Lung (tissue), 12 donors: ENCODE results near the gene CCS. TPM values are rescaled to one million over a fixed set of nuclear protein-coding genes. Genes with fewer than 3 reads are reported as not detected.

Experiments used
- ATAC-seq: fragments of 200-7000 bp; cut with Tn5 transposase; one replicate; pipeline ENCODE4 v1.9.1; 2020; ENCODE audit warnings: moderate number of reproducible peaks; ENCODE audit not compliant: insufficient read depth, low FRiP score
- DNase-seq, 3 donors: peaks; one replicate each; pipeline ENCODE4 v3.0.0-alpha.2; 2013 to 2017
- H3K27ac ChIP-seq, 2 donors: one replicate each; pipeline ENCODE4 v1.5.1; 2013; ENCODE audit warnings: mild to moderate bottlenecking in 2 of 2, moderate library complexity in 2 of 2, control low read depth in 1 of 2, inconsistent platforms in 1 of 2, low read depth in 1 of 2, low read length in 1 of 2
- H3K27me3 ChIP-seq, 3 donors: one replicate each; pipeline ENCODE4 v1.5.1; 2013; ENCODE audit warnings: low read length in 2 of 3; ENCODE audit not compliant: control insufficient read depth in 3 of 3, insufficient read depth in 3 of 3
- H3K36me3 ChIP-seq, 4 donors: one replicate each; pipeline ENCODE4 v1.5.1; 2013; ENCODE audit warnings: low read length in 4 of 4, mild to moderate bottlenecking in 1 of 4, moderate library complexity in 1 of 4; ENCODE audit not compliant: control insufficient read depth in 4 of 4, insufficient read depth in 4 of 4
- H3K4me1 ChIP-seq, 5 donors: one replicate each; pipeline ENCODE4 v1.5.1; 2013; ENCODE audit warnings: low read length in 5 of 5, mild to moderate bottlenecking in 2 of 5, moderate library complexity in 1 of 5; ENCODE audit not compliant: control insufficient read depth in 5 of 5, insufficient read depth in 5 of 5
- H3K4me3 ChIP-seq: one replicate; pipeline ENCODE4 v1.5.1; 2013; ENCODE audit warnings: mild to moderate bottlenecking, control low read depth, moderate library complexity
- H3K9ac ChIP-seq, 2 donors: one replicate each; pipeline ENCODE4 v1.5.1; 2013; ENCODE audit warnings: low read length in 2 of 2, control low read depth in 1 of 2; ENCODE audit not compliant: insufficient read depth in 1 of 2
- H3K9me3 ChIP-seq, 4 donors: one replicate each; pipeline ENCODE4 v1.5.1; 2013; ENCODE audit warnings: low read length in 3 of 4, mild to moderate bottlenecking in 1 of 4, moderate library complexity in 1 of 4; ENCODE audit not compliant: control insufficient read depth in 4 of 4, insufficient read depth in 3 of 4
- WGBS, 2 donors: extraction: QIAGEN DNeasy Blood & Tissue Kit; methylation state at CpG; one replicate each; pipeline ENCODE4 v1.1.7; 2013; 5-methylcytosine and 5-hydroxymethylcytosine counted together
- polyA plus RNA-seq, 2 donors: library from polyadenylated mRNA; stranded (reverse); fragments of 200-250 nt; gene quantifications; one replicate each; pipeline ENCODE4 v1.2.1, GENCODE V29; 2013
- total RNA-seq, 2 donors: library from RNA; depleted of rRNA in 1 of 2; stranded (reverse); fragments of >200 nt in 1 of 2; gene quantifications; one replicate each; pipeline ENCODE4 v1.2.1, GENCODE V29; 2014 to 2021
- TF ChIP-seq, protein P1 (sequence below): IDR thresholded peaks from 2 replicates; pipeline ENCODE4 v1.5.1; 2012; ENCODE audit warnings: mild to moderate bottlenecking; ENCODE audit errors: control extremely low read depth, extremely low read depth
- donor health status: control.
- donor health status: control.
- donor health status: Bipolar disorder and iron deficiency.
- donor health status: healthy.
- donor health status: DM: yes; HTN: yes; CAD: no.

The CCS gene
- total and polyA plus RNA-seq, 4 donors = 32.7 to 52.2 (median 36.2) TPM

DNA sequence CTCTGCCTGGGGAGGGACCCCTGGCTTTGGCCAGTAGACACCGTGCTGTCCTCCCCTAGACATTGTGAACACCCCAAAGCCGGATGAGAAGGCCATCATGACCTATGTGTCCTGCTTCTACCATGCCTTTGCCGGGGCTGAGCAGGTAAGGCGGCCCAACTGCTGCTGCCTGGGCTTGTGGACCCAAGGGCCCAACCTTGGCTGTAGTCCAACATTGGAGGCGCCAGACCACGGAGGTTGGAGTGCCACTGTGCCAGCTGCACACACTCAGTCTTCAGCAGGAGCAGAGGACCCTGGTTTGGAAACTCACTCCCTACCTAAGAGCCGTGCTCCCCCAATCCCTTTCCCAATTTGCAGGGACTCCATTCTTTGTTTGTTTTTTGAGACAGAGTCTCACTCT, 36.9 kb upstream of the CCS start:
- no peak overlapping the region for H3K9ac ChIP-seq
- H3K9me3 ChIP-seq = no peaks in the 10 kb centered on the region
- WGBS, 2 donors = 81 to 87% methylated on average over 7 of the region's 7 CpGs
- TF ChIP-seq, protein P1, sequence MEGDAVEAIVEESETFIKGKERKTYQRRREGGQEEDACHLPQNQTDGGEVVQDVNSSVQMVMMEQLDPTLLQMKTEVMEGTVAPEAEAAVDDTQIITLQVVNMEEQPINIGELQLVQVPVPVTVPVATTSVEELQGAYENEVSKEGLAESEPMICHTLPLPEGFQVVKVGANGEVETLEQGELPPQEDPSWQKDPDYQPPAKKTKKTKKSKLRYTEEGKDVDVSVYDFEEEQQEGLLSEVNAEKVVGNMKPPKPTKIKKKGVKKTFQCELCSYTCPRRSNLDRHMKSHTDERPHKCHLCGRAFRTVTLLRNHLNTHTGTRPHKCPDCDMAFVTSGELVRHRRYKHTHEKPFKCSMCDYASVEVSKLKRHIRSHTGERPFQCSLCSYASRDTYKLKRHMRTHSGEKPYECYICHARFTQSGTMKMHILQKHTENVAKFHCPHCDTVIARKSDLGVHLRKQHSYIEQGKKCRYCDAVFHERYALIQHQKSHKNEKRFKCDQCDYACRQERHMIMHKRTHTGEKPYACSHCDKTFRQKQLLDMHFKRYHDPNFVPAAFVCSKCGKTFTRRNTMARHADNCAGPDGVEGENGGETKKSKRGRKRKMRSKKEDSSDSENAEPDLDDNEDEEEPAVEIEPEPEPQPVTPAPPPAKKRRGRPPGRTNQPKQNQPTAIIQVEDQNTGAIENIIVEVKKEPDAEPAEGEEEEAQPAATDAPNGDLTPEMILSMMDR = no peak
- ATAC-seq (no peak), DNase-seq (no peak)
- peaks cover 0 to 4% (median 0%) of the 10 kb centered on the region in 5 donors for H3K4me1 ChIP-seq
- H3K4me3 ChIP-seq = no peak overlapping the region
- no peak overlapping the region for H3K27ac ChIP-seq
- H3K36me3 ChIP-seq = no peaks in the 10 kb centered on the region
- peaks cover 0 to 15% (median 12%) of the 10 kb centered on the region in 3 donors for H3K27me3 ChIP-seq

DNA sequence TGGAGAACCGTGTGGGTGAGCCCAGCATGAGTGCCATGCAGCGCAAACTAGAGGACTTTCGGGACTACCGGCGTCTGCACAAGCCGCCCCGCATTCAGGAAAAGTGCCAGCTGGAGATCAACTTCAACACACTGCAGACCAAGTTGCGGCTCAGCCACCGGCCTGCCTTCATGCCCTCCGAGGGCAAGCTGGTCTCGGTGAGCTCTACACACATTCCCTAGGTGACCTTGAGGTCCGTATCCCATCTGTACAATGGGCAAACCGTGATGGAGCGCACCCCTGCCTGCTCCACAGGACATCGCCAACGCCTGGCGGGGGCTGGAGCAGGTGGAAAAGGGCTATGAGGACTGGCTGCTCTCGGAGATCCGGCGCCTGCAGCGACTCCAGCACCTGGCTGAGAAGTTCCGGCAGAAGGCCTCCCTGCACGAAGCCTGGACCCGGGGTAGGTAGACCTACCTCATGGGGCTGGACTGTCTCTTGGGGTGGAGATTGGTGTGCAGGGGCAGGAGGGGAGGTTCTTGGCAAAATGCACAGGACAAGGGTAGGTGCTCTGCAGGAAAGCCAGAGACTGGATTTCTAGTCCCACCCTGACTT, 35.2 kb upstream of the CCS start:
- 93 to 94% methylated on average over 24 of the region's 24 CpGs for WGBS, 2 donors
- peaks cover 0 to 15% (median 12%) of the 10 kb centered on the region in 3 donors for H3K27me3 ChIP-seq
- H3K4me1 ChIP-seq = peaks cover 0 to 4% (median 0%) of the 10 kb centered on the region in 5 donors
- H3K9me3 ChIP-seq = no peaks in the 10 kb centered on the region
- no peaks in the 10 kb centered on the region for H3K36me3 ChIP-seq
- no peak overlapping the region for H3K9ac ChIP-seq
- TF ChIP-seq, protein P1 = no peak
- no peak overlapping the region for H3K4me3 ChIP-seq
- no peak for DNase-seq
- H3K27ac ChIP-seq = no peak overlapping the region
- ATAC-seq = no peak

DNA sequence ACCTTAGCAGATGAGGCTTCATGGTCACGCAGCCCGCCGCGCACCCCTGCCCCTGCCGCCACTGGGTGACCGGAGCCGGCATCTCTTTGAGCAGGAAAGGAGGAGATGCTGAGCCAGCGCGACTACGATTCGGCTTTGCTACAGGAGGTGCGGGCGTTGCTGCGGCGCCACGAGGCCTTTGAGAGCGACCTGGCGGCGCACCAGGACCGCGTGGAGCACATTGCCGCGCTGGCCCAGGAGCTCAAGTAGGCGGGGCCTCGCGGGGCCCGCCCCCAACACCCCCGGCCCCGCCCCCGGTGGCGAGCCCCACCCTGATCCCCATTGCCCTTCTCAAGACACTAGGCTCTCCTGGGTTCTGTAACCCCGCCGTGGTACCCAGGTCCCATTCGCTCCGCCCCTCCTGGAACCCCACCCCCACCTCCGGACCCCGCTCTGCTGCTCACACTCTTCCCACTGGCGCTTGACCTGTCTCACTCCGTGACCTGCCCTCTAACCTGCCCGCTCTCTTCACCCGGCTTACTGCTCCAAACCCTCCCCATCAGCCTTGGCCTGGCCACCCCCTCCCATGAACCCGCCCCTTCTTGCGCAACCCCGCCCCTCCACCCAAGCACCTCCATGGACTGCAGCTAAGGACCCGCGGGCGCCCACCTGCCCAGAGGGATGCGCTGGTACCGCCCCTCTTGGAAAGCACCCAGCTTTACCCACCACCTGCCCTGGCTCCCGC, 33.7 kb upstream of the CCS start:
- H3K9me3 ChIP-seq = no peaks in the 10 kb centered on the region
- H3K9ac ChIP-seq = no peak overlapping the region
- H3K27ac ChIP-seq = no peak overlapping the region
- DNase-seq (peak in 1 of 3 donors; percentile 20), ATAC-seq (peak; percentile 20)
- TF ChIP-seq, protein P1 = no peak
- H3K4me3 ChIP-seq = no peak overlapping the region
- WGBS, 2 donors = 13 to 21% methylated on average over 45 to 50 of the region's 50 CpGs
- peaks cover 0 to 4% (median 0%) of the 10 kb centered on the region in 5 donors for H3K4me1 ChIP-seq
- H3K27me3 ChIP-seq = peaks cover 0 to 15% (median 12%) of the 10 kb centered on the region in 3 donors
- no peaks in the 10 kb centered on the region for H3K36me3 ChIP-seq
